Smooth muscle cell (in vitro differentiated cells): Measurements from ENCODE around the gene FBXO30. TPM values are rescaled to one million over a fixed set of nuclear protein-coding genes. Genes with fewer than 3 reads are reported as not detected.
A peak's percentile ranks its signal among the peaks of the same experiment; 100 is the strongest.

Experiments
- DNase-seq: peaks from one replicate; lab custom pipeline; 2025; ENCODE audit not compliant: unreplicated experiment; lab: John Stamatoyannopoulos, UW
- H2AFZ ChIP-seq: fragments of 200-600 bp; sonication (generic); 2 replicates; pipeline ENCODE4 v1.6.0; 2016; ENCODE audit warnings: antibody characterized with exemption, low read depth, mild to moderate bottlenecking
- H3F3A ChIP-seq: fragments of 200-600 bp; sonication (generic); 2 replicates; pipeline ENCODE4 v1.6.0; 2017; ENCODE audit warnings: antibody characterized with exemption, low read depth
- H3K27ac ChIP-seq: fragments of 200-600 bp; sonication (generic); 2 replicates; pipeline ENCODE4 v1.5.1; 2016; ENCODE audit warnings: low read depth, mild to moderate bottlenecking
- H3K27me3 ChIP-seq: fragments of 200-600 bp; sonication (generic); 2 replicates; pipeline ENCODE4 v1.6.1; 2016; ENCODE audit warnings: low read depth, mild to moderate bottlenecking
- H3K36me3 ChIP-seq: fragments of 200-600 bp; sonication (generic); 2 replicates; pipeline ENCODE4 v1.5.1; 2016; ENCODE audit warnings: low read depth
- H3K4me1 ChIP-seq: fragments of 200-600 bp; sonication (generic); 2 replicates; pipeline ENCODE4 v1.5.1; 2016; ENCODE audit warnings: low read depth
- H3K4me2 ChIP-seq: fragments of 200-600 bp; sonication (generic); 2 replicates; pipeline ENCODE4 v1.6.0; 2016; ENCODE audit warnings: mild to moderate bottlenecking
- H3K4me3 ChIP-seq: fragments of 200-600 bp; sonication (generic); 2 replicates; pipeline ENCODE4 v1.5.1; 2016; ENCODE audit warnings: mild to moderate bottlenecking
- H3K79me2 ChIP-seq: fragments of 200-600 bp; sonication (generic); 2 replicates; pipeline ENCODE4 v1.6.0; 2016; ENCODE audit warnings: low read depth, mild to moderate bottlenecking
- H3K9ac ChIP-seq: fragments of 200-600 bp; sonication (generic); 2 replicates; pipeline ENCODE4 v1.6.0; 2016; ENCODE audit warnings: low read depth
- H3K9me3 ChIP-seq: fragments of 200-600 bp; sonication (generic); replicated peaks from 2 replicates; pipeline ENCODE4 v1.5.1; 2016; ENCODE audit warnings: low read depth
- H4K20me1 ChIP-seq: fragments of 200-600 bp; sonication (generic); 2 replicates; pipeline ENCODE4 v1.6.0; 2016; ENCODE audit warnings: low read depth
- WGBS: methylation state at CpG from one replicate; pipeline ENCODE4 v1.1.7; 2016; ENCODE audit warnings: low lambda C conversion rate; 5-methylcytosine and 5-hydroxymethylcytosine counted together
- polyA plus RNA-seq: library from polyadenylated mRNA; unstranded; fragments of >200 nt; fragmentation: Nextera tagmentation; extraction: Ambion mirVana; gene quantifications from 2 replicates; pipeline ENCODE4 v1.2.1, GENCODE V29; 2016
- total RNA-seq: library from RNA; depleted of rRNA; stranded (reverse); fragments of >200 nt; gene quantifications from 2 replicates; pipeline ENCODE4 v1.2.3, GENCODE V29; 2014
- TF ChIP-seq, protein P1 (sequence below): fragments of 200-600 bp; sonication (generic); IDR thresholded peaks from 2 replicates; pipeline ENCODE4 v1.5.1; 2017; ENCODE audit warnings: borderline replicate concordance, mild to moderate bottlenecking, antibody characterized with exemption; ENCODE audit not compliant: insufficient read depth, poor library complexity, severe bottlenecking

The FBXO30 gene, protein sequence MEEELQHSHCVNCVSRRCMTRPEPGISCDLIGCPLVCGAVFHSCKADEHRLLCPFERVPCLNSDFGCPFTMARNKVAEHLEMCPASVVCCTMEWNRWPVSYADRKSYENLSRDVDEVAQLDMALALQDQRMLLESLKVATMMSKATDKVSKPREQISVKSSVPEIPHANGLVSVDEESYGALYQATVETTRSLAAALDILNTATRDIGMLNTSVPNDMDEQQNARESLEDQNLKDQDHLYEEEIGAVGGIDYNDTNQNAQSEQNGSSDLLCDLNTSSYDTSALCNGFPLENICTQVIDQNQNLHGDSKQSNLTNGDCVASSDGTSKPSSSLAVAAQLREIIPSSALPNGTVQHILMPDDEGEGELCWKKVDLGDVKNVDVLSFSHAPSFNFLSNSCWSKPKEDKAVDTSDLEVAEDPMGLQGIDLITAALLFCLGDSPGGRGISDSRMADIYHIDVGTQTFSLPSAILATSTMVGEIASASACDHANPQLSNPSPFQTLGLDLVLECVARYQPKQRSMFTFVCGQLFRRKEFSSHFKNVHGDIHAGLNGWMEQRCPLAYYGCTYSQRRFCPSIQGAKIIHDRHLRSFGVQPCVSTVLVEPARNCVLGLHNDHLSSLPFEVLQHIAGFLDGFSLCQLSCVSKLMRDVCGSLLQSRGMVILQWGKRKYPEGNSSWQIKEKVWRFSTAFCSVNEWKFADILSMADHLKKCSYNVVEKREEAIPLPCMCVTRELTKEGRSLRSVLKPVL
- 8.3 and 10.3 TPM in 2 replicates for total RNA-seq
- polyA plus RNA-seq = 3.1 and 3.6 TPM in 2 replicates

DNA sequence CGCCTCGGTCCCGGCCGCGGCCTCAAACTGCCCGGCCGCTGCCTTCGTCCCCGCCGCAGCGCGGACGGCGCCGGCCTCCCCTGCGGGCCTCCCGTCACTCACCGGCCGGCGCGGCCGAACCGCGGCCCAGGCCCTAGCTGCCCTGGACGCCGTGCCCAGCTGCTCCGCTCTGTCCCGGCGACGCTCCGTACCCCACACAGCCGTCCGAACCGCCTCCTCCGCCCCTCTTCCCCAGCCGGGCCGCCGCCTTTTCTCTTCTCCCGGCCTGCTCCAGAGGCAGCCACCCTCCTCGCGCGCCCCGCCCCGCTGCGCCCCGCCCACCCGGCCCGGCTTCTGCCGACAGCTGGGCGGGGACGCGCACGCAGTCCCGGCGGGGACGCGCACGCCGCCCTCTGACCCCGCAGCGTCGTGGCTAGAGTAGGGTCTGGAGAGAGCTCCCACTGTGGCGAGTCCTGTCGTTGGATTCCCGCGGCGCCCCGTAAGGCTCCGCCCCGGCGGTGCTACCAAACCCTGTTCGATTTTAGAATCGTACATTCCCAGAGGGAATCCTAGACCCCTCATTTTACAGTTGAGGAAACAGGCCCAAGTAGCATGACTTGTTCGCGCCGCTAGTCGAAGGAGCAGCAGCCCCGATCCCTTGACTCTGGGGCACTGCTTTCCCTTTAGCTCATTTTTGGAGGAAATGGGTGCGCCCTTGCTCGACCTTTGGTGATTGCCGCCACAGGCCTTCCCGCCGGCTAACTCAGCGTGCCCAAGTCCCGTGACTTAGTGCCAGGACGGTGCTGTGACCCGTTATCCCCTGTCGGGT, at the start of gene FBXO30:
Gene FBXO30, minus strand, starts transcription at position 295 of the 808 bp plus-strand sequence. CDS start 8,390 bp downstream, outside the sequence.
- under 1% methylated on average over 78 of the region's 88 CpGs for WGBS
- Histone ChIP-seq H3K79me2 (peaks cover 45% of the 10 kb centered on the region), H3F3A (no peaks in the 10 kb centered on the region), H3K4me1 (peaks cover 45% of the 10 kb centered on the region), H3K4me3 (peak within 1 kb of the TSS; percentile 72), H3K9ac (peak within 1 kb of the TSS; percentile 80), H3K27ac (peak within 1 kb of the TSS; percentile 85), H3K9me3 (no peaks in the 10 kb centered on the region), H2AFZ (peak within 1 kb of the TSS; percentile 89), H3K4me2 (peak within 1 kb of the TSS; percentile 94), H4K20me1 (peaks cover 35% of the 10 kb centered on the region), H3K36me3 (no peaks in the 10 kb centered on the region), H3K27me3 (no peaks in the 10 kb centered on the region)
- TF ChIP-seq, protein P1, sequence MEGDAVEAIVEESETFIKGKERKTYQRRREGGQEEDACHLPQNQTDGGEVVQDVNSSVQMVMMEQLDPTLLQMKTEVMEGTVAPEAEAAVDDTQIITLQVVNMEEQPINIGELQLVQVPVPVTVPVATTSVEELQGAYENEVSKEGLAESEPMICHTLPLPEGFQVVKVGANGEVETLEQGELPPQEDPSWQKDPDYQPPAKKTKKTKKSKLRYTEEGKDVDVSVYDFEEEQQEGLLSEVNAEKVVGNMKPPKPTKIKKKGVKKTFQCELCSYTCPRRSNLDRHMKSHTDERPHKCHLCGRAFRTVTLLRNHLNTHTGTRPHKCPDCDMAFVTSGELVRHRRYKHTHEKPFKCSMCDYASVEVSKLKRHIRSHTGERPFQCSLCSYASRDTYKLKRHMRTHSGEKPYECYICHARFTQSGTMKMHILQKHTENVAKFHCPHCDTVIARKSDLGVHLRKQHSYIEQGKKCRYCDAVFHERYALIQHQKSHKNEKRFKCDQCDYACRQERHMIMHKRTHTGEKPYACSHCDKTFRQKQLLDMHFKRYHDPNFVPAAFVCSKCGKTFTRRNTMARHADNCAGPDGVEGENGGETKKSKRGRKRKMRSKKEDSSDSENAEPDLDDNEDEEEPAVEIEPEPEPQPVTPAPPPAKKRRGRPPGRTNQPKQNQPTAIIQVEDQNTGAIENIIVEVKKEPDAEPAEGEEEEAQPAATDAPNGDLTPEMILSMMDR = no peak
- DNase-seq = peak; percentile 77

DNA sequence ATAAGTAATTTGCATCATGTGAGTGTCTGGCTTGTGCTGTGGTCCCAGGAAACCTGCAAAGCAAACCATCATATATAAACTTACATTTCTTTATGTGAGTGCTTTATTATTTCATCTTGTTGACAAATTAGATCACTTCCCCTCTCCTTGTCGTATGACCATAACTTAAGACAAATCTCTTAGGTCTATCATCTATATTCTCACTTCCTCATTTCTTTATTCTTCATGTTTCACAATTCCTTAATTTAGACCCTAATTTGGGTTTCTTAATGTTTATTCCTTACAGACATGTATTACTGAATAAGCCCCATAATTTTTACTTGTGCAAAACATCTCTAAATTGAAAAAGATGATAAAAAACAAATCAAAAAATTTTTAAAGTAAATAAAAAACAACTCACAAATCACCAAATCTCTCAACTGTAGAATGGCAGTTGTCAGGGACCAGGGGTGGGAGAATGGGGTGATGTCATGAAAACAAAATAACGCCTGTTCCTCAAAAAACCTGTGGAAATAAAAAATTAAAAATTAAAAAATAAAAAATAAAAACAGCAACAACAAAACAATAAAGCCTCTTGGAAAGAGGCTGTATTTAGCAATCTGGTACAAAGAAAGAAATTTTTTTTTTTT, 49.5 kb upstream of the FBXO30 start:
- 97% methylated on average over 2 of the region's 2 CpGs for WGBS
- H3K9me3 ChIP-seq = peaks cover 8% of the 10 kb centered on the region
- no peaks in the 10 kb centered on the region for H3F3A ChIP-seq
- no peaks in the 10 kb centered on the region for H3K79me2 ChIP-seq
- H3K36me3 ChIP-seq = peaks cover 4% of the 10 kb centered on the region
- no peaks in the 10 kb centered on the region for H3K4me1 ChIP-seq
- H2AFZ ChIP-seq = no peak overlapping the region
- H3K27ac ChIP-seq = no peak overlapping the region
- no peaks in the 10 kb centered on the region for H4K20me1 ChIP-seq
- TF ChIP-seq, protein P1 = no peak
- no peak overlapping the region for H3K9ac ChIP-seq
- no peaks in the 10 kb centered on the region for H3K27me3 ChIP-seq
- H3K4me2 ChIP-seq = no peak overlapping the region
- DNase-seq = no peak
- H3K4me3 ChIP-seq = no peak overlapping the region

- no peaks in the 10 kb centered on the region for H4K20me1 ChIP-seq
- no peaks in the 10 kb centered on the region for H3K4me1 ChIP-seq
- no peak overlapping the region for H3K4me3 ChIP-seq
- H3K36me3 ChIP-seq = peaks cover 4% of the 10 kb centered on the region
- no peak for DNase-seq
- H3K9ac ChIP-seq = no peak overlapping the region
- H2AFZ ChIP-seq = no peak overlapping the region
- no peaks in the 10 kb centered on the region for H3F3A ChIP-seq
- TF ChIP-seq, protein P1 = no peak
- no peaks in the 10 kb centered on the region for H3K79me2 ChIP-seq
- peaks cover 8% of the 10 kb centered on the region for H3K9me3 ChIP-seq
- 58% methylated on average over 1 of the region's 1 CpG for WGBS
- H3K27ac ChIP-seq = no peak overlapping the region
- no peak overlapping the region for H3K4me2 ChIP-seq
- H3K27me3 ChIP-seq = no peaks in the 10 kb centered on the region
Measured at GRCh38 chr6:145863366-145863765, 48.8 kb upstream of the FBXO30 start.
